Posterior vena cava (tissue), 2 donors: ENCODE results near the gene UNC13C. TPM values are rescaled to one million over a fixed set of nuclear protein-coding genes. Genes with fewer than 3 reads are reported as not detected.

ENCODE experiments used
- DNase-seq: peaks from one replicate; pipeline ENCODE4 v3.0.0-alpha.2; 2020; ENCODE audit warnings: low spot score
- intact Hi-C, 2 donors: fragments of 100-400 bp; cut with DNase I; formaldehyde crosslinking; loops; one replicate each; pipeline versions ENCODE4 v1.14.1 to v1.14.2; 2022 to 2023
- total RNA-seq, 2 donors: library from RNA; stranded (reverse); fragmentation: NEBNext Ultra II Directional; extraction: Animal tissue kit (Norgen Biotek cat#: 25700); gene quantifications; one replicate each; pipeline ENCODE4 v1.2.1, GENCODE V29; 2021
- donor health status: DM: yes; HTN: yes; CAD: no.
- donor health status: DM: yes; HTN: yes; CAD: no.

The UNC13C gene
- total RNA-seq, 2 donors from 2014 or later, result 0.05 to 0.14 TPM

- intact Hi-C loops, result no loop called here
- no peak for DNase-seq
Observed at GRCh38 chr15:54094661-54095060, 116.4 kb downstream of the UNC13C start.

GRCh38 chr15:54097019-54097418 is 118.8 kb downstream of the UNC13C start:
- DNase-seq, result no peak
- intact Hi-C loops, result no loop called here

GRCh38 chr15:54099010-54099409 is 120.8 kb downstream of the UNC13C start:
- intact Hi-C loops, result no loop called here
- DNase-seq, result no peak

GRCh38 chr15:54101664-54102270 is 123.5 kb downstream of the UNC13C start:
- DNase-seq, result no peak
- intact Hi-C loops, result no loop called here

GRCh38 chr15:54102704-54103103 is 124.5 kb downstream of the UNC13C start:
- DNase-seq, result no peak
- intact Hi-C loops, result no loop called here

GRCh38 chr15:54109014-54109413 is 130.8 kb downstream of the UNC13C start:
- no peak for DNase-seq
- intact Hi-C loops, result no loop called here

- intact Hi-C loops, result no loop called here
- no peak for DNase-seq
Observed at GRCh38 chr15:54119051-54119450, 140.8 kb downstream of the UNC13C start.

GRCh38 chr15:54120949-54121463 is 142.8 kb downstream of the UNC13C start:
- intact Hi-C loops, result loop anchor here in 1 of 2 donors (10.0 kb wide), 1 partner anchor 384 kb away; no protein-coding TSS in a partner anchor
- DNase-seq, result no peak

GRCh38 chr15:54127574-54127973 is 149.3 kb downstream of the UNC13C start:
- DNase-seq, result no peak
- intact Hi-C loops, result loop anchor here in 1 of 2 donors (10.0 kb wide), 1 partner anchor 377 kb away; no protein-coding TSS in a partner anchor

- no peak for DNase-seq
- intact Hi-C loops, result no loop called here
Observed at GRCh38 chr15:54131410-54131809, 153.2 kb downstream of the UNC13C start.

GRCh38 chr15:54149115-54149531 is 170.9 kb downstream of the UNC13C start:
- DNase-seq, result no peak
- intact Hi-C loops, result no loop called here

GRCh38 chr15:54150255-54150654 is 172.0 kb downstream of the UNC13C start:
- DNase-seq, result no peak
- intact Hi-C loops, result no loop called here

- intact Hi-C loops, result no loop called here
Observed at GRCh38 chr15:54159012-54159411, 180.8 kb downstream of the UNC13C start.

GRCh38 chr15:54187325-54187724 is 209.1 kb downstream of the UNC13C start:
- no peak for DNase-seq
- intact Hi-C loops, result no loop called here

More at GRCh38 chr15:54159012-54159411, 180.8 kb downstream of the UNC13C start:
- DNase-seq, result no peak

- intact Hi-C loops, result loop anchor here in 1 of 2 donors (5.0 kb wide), 1 partner anchor 774 kb away; no protein-coding TSS in a partner anchor
Observed at GRCh38 chr15:54197995-54198394, 219.8 kb downstream of the UNC13C start.

GRCh38 chr15:54206586-54207321 is 228.5 kb downstream of the UNC13C start:
- intact Hi-C loops, result no loop called here
- DNase-seq, result no peak

More at GRCh38 chr15:54197995-54198394, 219.8 kb downstream of the UNC13C start:
- DNase-seq, result no peak

GRCh38 chr15:54208786-54209185 is 230.5 kb downstream of the UNC13C start:
- no peak for DNase-seq
- intact Hi-C loops, result no loop called here

- intact Hi-C loops, result no loop called here
- no peak for DNase-seq
Observed at GRCh38 chr15:54212635-54213034, 234.4 kb downstream of the UNC13C start.

- intact Hi-C loops, result no loop called here
- DNase-seq, result no peak
Observed at GRCh38 chr15:54226455-54226854, 248.2 kb downstream of the UNC13C start.

- intact Hi-C loops, result no loop called here
- no peak for DNase-seq
Observed at GRCh38 chr15:54227569-54227968, 249.3 kb downstream of the UNC13C start.
